Right forelimb (tissue), 1 donor: Measurements from ENCODE around the gene PHKG2.

Source experiments
- DNase-seq: peaks from one replicate; pipeline ENCODE4 v3.0.0-alpha.2; 2018

The PHKG2 gene

GRCh38 chr16:30728899-30729672 lies 19.1 kb upstream of the PHKG2 start:
- DNase-seq = no peak

DNA sequence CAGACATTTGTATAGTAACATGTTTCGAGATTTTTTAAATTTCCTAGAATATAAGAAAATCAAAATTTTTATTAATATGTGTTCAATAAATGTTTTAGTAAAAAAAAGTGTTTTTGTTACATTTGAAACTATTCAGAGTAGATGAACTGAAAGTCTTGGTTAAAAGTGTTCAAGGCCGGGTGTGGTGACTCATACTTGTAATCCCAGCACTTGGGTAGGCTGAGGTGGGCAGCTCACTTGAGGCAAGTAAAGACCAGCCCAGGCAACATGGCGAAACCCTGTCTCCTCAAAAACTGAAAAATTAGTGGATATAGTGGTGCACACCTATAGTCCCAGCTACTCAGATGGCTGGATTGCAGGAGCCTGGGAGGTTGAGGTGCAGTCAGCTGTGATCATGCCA lies 16.8 kb upstream of the PHKG2 start:
- no peak for DNase-seq

DNA sequence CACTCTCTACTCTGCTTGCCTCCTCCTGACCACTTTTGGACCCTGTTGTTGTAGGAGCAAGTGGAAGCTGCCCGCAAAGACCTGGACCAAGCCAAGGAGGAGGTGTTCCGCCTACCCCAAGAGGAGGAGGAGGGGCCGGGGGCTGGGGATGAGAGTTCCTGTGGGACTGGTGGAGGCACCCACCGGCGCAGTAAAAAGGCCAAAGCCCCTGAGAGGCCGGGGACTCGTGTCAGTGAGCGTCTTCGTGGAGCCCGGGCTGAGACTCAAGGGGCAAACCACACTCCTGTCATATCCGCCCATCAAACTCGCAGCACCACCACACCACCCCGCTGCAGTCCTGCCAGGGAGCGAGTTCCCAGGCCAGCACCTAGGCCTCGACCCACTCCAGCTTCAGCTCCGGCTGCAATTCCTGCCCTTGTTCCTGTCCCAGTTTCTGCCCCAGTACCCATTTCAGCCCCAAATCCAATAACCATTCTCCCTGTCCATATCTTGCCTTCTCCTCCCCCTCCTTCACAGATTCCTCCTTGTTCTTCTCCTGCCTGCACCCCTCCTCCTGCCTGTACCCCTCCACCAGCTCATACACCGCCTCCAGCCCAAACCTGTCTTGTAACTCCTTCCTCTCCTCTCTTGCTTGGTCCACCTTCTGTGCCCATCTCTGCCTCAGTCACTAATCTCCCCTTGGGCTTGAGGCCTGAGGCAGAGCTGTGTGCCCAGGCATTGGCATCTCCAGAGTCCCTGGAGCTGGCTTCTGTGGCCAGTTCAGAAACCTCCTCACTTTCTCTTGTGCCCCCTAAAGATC lies 11.0 kb upstream of the PHKG2 start:
- DNase-seq = no peak

DNA sequence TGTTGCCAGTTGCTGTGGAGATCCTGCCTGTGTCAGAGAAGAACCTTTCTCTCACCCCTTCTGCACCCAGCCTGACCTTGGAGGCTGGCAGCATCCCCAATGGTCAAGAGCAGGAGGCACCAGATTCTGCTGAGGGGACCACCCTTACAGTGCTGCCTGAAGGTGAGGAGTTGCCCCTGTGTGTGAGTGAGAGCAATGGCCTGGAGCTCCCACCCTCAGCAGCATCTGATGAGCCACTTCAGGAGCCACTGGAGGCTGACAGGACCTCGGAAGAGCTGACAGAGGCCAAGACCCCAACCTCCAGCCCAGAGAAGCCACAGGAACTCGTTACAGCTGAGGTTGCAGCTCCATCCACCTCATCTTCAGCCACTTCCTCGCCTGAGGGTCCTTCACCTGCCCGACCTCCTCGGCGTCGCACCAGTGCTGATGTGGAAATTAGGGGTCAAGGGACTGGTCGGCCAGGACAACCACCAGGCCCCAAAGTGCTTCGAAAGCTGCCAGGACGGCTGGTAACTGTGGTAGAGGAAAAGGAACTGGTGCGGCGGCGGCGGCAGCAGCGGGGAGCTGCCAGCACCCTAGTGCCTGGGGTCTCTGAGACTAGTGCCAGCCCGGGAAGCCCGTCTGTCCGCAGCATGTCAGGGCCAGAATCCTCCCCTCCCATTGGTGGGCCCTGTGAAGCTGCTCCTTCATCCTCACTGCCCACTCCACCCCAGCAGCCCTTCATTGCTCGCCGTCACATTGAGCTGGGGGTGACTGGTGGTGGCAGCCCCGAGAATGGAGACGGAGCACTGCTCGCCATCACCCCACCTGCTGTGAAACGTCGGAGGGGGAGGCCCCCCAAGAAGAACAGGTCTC lies 10.2 kb upstream of the PHKG2 start:
- DNase-seq = no peak

DNA sequence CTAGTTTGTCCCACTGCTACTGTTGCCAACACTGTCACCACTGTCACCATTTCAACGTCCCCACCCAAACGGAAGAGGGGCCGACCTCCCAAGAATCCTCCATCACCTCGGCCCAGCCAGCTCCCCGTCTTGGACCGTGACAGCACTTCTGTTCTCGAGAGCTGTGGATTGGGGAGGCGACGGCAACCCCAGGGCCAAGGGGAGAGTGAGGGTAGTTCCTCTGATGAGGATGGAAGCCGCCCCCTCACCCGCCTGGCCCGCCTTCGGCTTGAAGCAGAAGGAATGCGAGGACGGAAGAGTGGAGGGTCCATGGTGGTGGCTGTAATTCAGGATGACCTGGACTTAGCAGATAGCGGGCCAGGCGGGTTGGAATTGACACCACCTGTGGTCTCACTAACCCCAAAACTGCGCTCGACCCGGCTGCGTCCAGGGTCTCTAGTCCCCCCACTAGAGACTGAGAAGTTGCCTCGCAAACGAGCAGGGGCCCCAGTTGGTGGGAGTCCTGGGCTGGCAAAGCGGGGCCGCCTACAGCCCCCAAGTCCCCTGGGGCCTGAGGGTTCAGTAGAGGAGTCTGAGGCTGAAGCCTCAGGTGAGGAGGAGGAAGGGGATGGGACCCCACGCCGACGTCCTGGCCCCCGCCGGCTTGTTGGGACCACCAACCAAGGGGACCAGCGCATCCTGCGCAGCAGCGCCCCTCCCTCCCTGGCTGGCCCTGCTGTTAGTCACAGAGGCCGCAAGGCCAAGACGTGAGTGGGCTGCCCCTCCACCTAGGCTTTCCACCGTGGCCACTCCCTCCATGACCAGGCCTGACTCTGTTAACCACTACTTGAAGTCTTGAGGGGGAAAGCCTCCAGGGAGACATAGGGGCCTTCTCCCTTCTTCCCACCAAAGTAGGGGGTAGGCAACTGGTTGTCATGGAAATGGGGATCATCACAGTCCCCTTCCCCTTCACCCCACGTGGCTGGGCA lies 9.0 kb upstream of the PHKG2 start:
- no peak for DNase-seq

DNA sequence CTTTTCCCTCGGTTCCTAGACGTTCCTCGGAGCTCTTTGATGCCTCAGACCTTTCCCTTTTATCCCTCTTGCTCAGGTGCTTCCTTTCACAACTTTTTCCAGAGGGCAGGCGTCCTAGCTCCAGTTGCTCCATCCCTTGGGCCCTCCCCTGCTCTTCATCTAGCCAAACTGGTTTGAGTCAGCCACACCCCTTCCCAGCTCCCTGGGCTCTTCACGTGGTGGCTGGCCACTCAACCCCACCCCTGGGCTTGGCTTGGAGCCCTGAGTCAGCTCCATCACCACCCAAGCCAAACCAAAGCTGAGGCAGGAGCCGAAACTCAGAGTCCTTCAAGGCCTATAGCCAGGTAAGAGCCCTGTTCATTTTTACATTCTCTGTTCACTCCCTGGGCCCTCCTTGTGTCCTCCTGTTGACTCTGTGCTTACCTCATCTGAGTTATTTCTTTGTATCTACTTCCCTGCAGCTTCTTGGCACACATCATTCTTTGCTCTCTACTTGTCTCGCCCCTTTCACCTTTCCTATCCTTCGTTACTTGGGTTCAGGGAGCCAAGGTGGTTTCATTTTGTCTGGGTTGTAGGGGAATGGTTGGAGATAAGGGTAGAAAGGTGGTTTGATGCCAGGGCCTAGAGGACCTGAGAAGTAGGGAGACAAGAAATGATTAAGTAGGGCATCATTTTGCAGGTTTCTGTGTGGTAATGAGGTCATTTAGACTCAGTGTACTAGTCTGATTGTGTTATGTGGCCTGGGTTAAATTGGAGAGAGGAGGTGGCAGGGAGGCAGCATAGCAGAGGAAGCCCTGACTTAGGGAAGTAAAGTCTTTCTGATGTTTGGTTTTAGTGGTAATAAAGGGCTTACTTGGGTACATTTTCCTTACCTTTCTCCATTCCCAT lies 7.6 kb upstream of the PHKG2 start:
- DNase-seq = no peak

DNA sequence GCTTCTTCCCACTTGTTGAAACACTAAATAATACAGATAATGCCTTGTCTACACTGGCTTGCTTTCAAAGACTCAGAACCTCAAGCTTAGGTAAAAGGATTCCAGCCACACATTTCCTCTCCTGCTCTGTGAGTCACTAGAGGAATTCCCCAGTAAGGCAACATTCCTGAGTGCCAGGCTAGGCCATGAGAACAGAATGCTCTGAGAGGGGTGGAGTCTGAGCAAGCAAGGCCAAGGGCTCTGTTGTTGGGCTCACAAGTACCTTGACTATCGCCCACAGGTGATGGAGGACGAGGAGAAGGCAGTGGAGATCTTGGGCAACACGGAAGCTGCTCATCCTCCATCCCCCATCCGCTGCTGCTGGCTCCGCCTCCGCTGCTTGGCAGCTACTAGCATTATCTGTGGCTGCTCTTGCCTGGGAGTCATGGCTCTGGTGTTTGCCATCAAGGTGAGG lies 6.7 kb upstream of the PHKG2 start:
- DNase-seq = no peak

DNA sequence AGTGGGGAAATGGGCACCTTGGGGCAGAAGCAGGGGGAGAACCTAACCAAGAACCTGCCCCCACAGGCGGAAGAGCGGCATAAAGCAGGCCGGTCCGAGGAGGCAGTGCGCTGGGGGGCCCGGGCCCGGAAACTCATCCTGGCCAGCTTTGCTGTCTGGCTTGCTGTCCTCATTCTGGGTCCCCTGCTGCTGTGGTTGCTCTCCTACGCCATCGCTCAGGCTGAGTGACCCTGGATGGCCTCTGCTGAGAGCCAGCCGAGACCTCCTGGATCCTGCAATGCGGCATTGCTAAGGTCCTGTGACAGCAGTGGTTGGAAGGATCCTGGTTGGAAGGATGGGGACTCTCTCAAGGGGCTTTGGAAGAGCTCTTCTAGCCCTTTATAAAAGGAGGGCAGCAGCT lies 4.5 kb upstream of the PHKG2 start:
- DNase-seq = no peak

- no peak for DNase-seq
Measured at GRCh38 chr16:30744183-30744582, 4.0 kb upstream of the PHKG2 start.

DNA sequence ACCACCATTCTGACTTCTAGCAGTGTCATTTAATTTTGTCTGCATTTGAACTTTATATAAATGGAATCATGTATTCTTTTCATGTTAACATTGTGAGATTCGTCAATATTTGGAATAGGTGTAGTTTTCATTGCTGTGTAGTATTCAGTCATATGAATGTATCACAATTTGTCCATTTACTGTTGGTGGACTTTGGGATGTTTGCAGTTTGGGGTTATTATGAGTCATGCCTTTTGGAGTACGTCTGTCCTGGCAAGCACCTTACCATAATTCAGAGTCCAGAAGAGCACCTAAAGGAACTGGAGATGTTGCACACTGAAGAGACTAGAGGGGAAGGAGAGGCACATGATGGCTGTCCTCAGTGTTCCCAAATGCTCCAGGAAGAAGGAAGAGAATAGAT lies 3.1 kb upstream of the PHKG2 start:
- no peak for DNase-seq

DNA sequence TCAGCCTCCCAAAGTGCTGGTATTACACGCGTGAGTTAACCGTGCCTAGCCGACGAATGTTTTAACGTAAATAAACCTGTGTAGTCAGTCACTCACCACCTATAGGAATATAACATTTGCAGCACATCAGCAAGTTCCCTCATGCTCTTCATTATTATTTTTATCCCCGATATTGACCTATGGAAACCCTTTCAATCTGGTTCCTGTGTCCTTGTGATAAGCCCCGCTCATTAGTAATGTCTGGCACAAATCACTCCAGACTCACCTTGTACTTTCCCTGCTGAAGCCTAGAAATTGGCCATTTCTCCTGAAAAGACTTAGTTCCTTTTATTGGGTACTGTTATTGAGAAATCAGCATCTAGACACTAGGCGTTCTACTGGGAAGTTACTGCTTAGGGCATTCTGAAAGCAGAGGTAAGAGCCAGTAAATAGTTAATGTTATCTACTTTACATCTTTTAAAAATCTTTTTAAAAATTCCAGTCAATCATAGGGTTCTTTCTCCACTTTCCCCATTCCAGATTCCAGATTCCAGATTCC lies 1.5 kb upstream of the PHKG2 start:
- DNase-seq = no peak

DNA sequence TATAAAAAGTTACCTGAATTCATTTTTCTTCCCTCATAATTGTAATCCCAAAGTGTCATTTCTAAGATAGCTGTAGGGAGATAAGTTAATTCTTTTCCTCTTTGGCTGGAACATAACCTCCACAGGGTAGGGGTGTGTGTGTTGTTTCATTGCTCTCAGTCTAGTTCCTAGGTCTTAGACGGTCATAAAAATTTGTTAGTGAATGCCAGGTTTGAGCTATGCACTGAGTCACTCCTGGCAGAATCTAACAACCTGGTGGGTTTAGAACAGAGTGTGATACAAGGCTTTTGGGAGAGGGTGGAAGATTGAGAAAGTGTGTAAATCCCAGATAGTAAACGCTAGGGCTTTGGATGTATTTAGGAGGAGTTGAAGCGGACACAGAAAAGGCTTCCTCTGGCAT lies 894 bp upstream of the PHKG2 start:
- DNase-seq = no peak

DNA sequence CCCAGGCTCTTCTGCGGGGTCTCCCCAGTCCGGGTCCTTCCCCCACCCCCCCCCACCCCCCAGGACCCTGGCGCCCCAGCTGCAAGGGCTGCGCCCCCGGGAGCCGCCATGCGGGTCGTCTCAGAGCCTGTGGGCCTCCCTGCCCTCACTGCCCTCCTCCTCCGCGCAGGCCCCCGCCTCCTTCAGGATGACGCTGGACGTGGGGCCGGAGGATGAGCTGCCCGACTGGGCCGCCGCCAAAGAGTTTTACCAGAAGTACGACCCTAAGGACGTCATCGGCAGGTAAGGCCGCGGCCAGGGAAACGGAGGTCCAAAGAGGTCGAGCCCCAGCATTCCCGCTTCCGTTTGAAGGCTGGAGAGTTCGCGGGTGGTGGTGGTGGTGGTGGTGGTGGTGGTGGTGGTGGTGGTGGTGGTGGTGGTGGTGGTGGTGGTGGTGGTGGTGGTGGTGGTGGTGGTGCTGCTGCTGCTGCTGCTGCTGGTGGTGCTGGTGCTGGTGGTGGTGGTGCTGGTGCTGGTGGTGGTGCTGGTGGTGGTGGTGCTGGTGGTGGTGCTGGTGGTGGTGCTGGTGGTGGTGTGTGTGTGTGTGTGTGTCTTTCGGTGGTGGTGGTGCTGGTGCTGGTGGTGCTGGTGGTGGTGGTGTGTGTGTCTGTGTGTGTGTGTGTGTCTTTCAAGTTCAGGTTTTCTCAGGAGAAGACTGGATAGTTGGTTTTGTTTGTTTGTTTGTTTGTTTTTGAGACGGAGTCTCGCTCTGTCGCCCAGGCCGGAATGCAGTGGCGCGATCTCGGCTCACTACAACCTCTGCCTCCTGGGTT lies 615 bp downstream of the PHKG2 start:
- no peak for DNase-seq

DNA sequence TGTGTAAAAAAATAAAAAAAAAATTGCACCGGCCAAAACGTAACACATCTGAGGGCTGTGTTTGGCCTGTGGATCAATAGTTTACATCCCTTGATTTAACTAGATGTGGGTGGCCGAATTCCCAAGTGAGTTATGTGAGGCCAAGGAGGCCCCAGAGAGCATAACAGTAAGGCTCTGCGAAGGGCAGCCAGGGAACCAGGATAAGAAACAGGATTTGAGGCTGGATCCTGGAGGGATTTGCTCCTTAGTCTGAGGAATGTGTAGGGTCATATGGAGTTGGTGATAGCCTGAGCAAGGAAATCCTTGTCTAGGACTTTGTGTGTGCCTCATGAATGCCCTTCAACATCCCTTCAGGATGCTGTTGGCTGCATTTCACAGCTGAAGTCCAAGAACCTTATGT lies 2.0 kb downstream of the PHKG2 start:
- no peak for DNase-seq

GRCh38 chr16:30750876-30751465 lies 2.7 kb downstream of the PHKG2 start:
- no peak for DNase-seq

- no peak for DNase-seq
Measured at GRCh38 chr16:30753596-30753995, 5.4 kb downstream of the PHKG2 start.

DNA sequence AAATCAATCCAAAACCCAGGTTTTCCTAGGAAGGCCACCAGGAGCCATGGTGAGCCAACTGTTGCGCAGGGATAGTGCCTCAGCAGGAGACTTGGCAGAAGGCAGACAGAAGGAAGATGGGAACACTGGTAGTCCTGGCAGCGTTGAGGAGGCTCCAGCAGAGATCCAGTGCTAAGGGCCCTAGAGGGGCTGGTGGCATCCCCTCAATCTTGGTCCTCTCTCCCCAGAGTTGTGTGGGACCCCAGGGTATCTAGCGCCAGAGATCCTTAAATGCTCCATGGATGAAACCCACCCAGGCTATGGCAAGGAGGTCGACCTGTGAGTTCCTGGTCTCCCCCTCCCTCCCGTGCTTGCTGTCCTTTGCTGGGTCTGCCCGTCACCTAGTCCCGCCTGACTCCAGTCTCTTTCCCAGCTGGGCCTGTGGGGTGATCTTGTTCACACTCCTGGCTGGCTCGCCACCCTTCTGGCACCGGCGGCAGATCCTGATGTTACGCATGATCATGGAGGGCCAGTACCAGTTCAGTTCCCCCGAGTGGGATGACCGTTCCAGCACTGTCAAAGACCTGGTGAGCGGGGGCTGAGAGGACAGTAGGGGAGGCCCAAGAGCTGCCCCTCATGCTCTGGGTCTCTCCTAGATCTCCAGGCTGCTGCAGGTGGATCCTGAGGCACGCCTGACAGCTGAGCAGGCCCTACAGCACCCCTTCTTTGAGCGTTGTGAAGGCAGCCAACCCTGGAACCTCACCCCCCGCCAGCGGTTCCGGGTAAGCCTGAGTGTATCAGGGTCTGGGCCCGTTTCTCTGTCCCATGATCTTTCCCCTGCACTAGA lies 7.9 kb downstream of the PHKG2 start:
- DNase-seq = no peak

- no peak for DNase-seq
Measured at GRCh38 chr16:30756781-30757100, 8.5 kb downstream of the PHKG2 start.

- no peak for DNase-seq
Measured at GRCh38 chr16:30757316-30757715, 9.1 kb downstream of the PHKG2 start.
